ENCODE data around the gene PGLYRP2. TPM values are rescaled to one million over a fixed set of nuclear protein-coding genes. Genes with fewer than 3 reads are reported as not detected.
A peak's percentile ranks its signal among the peaks of the same experiment; 100 is the strongest.

Gene PGLYRP2
- total RNA-seq, 2 experiments from 2014 or later: not detected

DNA sequence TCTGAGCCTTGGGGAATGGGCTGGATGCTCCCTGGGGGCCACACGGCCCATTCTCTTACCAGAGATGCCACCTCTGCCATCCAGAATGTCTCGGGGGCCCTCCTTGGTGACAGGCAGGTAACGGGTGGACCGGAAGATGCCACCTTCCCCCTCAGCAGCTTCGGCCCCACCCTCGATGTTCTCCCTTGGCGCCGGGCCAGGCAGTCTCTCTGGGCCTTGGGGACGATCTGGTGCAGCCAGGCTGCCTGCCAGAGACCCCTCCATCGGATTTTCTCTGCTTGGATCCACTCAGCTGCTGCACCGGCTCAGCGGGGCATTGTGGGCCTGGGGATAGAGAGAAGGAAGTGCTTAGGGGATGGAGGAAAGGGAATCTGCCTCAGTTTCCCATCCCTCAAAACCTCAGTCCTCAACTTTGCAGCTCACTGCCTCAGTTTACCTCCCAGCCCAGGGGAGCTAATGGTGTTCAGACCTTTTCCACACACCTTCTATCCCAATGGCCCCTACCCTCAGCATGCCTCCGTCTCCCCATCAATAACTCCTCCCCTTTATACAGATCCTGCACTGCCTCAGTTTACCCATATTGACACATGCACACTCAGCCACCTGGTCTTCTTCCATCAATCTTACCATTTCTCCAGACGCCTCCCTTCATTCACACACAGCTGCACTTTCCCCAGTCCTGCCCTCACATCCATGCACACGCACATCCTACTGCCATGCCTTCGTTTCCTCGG is 31.1 kb downstream of the PGLYRP2 start:
- Histone ChIP-seq H3K27me3 (ENCODE audit: control insufficient read depth in 1 of 2, insufficient read depth in 2 of 2, low read length in 2 of 2) (no peaks in the 10 kb centered on the region), H3K4me1 (ENCODE audit: insufficient read depth, low read length) (peaks cover 19% of the 10 kb centered on the region), H3K4me3 (ENCODE audit: low read length) (no peak overlapping the region), H3K9me3 (ENCODE audit: control insufficient read depth in 1 of 2, insufficient read depth in 1 of 2, low read length in 2 of 2) (no peaks in the 10 kb centered on the region), H3K27ac (ENCODE audit: low read depth in 1 of 2, low read length in 2 of 2) (no peak overlapping the region), H3K36me3 (ENCODE audit: insufficient read depth, low read length) (peaks cover 22% of the 10 kb centered on the region)
- ChIA-PET CTCF (no interaction called here), POLR2A (interaction anchor here (0.5 to 1.8 kb wide), 5 partner anchors 15 to 29 kb away, joined by 3 to 10 read pairs (median 4); partner anchors contain the start of gene AKAP8L)
- Mint-ChIP-seq H3K36me3 (ENCODE audit: low read depth) (peaks cover 26% of the 10 kb centered on the region), H3K9me3 (no peaks in the 10 kb centered on the region), H3K4me3 (peak overlapping the region; percentile 76), H3K27ac (peak overlapping the region; percentile 57), H3K4me1 (ENCODE audit: low read depth) (peaks cover 22% of the 10 kb centered on the region), H3K27me3 (no peaks in the 10 kb centered on the region)
- intact Hi-C loops (cut with DNase I, micrococcal nuclease): loop anchor here in 1 of 2 experiments (10.0 kb wide), 1 partner anchor 737 kb away; the partner anchor contains the start of gene FAM32A
- no peak for ATAC-seq (ENCODE audit: poor library complexity)
- TF ChIP-seq, protein P1, sequence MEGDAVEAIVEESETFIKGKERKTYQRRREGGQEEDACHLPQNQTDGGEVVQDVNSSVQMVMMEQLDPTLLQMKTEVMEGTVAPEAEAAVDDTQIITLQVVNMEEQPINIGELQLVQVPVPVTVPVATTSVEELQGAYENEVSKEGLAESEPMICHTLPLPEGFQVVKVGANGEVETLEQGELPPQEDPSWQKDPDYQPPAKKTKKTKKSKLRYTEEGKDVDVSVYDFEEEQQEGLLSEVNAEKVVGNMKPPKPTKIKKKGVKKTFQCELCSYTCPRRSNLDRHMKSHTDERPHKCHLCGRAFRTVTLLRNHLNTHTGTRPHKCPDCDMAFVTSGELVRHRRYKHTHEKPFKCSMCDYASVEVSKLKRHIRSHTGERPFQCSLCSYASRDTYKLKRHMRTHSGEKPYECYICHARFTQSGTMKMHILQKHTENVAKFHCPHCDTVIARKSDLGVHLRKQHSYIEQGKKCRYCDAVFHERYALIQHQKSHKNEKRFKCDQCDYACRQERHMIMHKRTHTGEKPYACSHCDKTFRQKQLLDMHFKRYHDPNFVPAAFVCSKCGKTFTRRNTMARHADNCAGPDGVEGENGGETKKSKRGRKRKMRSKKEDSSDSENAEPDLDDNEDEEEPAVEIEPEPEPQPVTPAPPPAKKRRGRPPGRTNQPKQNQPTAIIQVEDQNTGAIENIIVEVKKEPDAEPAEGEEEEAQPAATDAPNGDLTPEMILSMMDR (IDR thresholded peaks at IDR 0.05): no peak
- DNase-seq: no peak

DNA sequence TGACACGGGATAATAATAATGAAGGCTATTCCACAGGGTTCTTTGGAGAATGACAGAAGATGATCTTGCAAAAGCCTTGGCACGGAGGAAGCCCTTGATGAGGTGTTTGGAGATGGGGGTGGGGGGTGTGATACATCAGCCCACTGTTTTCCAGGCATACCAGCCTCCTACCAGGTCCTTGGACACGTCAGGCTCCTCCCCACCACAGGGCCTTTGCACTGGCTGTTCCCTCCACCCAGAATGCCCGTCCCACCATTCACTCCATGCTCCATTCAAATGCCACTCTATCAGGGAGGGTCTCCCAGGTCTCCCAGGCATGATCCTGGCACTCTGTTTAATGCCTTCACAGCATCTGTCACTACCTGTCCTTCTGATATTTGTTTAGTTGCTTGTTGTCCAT is 32.2 kb downstream of the PGLYRP2 start:
- Mint-ChIP-seq H3K4me1 (ENCODE audit: low read depth) (peaks cover 22% of the 10 kb centered on the region), H3K4me3 (peak overlapping the region; percentile 55), H3K27me3 (no peaks in the 10 kb centered on the region), H3K27ac (peak overlapping the region; percentile 52), H3K9me3 (no peaks in the 10 kb centered on the region), H3K36me3 (ENCODE audit: low read depth) (peaks cover 25% of the 10 kb centered on the region)
- intact Hi-C loops (cut with DNase I, micrococcal nuclease): loop anchor here in 1 of 2 experiments (10.0 kb wide), 1 partner anchor 738 kb away; the partner anchor contains the start of gene FAM32A
- Histone ChIP-seq H3K27ac (ENCODE audit: low read depth in 1 of 2, low read length in 2 of 2) (no peak overlapping the region), H3K27me3 (ENCODE audit: control insufficient read depth in 1 of 2, insufficient read depth in 2 of 2, low read length in 2 of 2) (no peaks in the 10 kb centered on the region), H3K36me3 (ENCODE audit: insufficient read depth, low read length) (peaks cover 12% of the 10 kb centered on the region), H3K4me1 (ENCODE audit: insufficient read depth, low read length) (peaks cover 19% of the 10 kb centered on the region), H3K9me3 (ENCODE audit: control insufficient read depth in 1 of 2, insufficient read depth in 1 of 2, low read length in 2 of 2) (no peaks in the 10 kb centered on the region), H3K4me3 (ENCODE audit: low read length) (no peak overlapping the region)
- POLR2A ChIA-PET: interaction anchor here (0.6 to 1.8 kb wide), 2 partner anchors 28 to 1003 kb away, joined by 3 to 10 read pairs; partner anchors contain the start of gene AKAP8L
- TF ChIP-seq, protein P1 (IDR thresholded peaks at IDR 0.05): no peak
- CTCF ChIA-PET: no interaction called here
- no peak for ATAC-seq (ENCODE audit: poor library complexity)
- no peak for DNase-seq

DNA sequence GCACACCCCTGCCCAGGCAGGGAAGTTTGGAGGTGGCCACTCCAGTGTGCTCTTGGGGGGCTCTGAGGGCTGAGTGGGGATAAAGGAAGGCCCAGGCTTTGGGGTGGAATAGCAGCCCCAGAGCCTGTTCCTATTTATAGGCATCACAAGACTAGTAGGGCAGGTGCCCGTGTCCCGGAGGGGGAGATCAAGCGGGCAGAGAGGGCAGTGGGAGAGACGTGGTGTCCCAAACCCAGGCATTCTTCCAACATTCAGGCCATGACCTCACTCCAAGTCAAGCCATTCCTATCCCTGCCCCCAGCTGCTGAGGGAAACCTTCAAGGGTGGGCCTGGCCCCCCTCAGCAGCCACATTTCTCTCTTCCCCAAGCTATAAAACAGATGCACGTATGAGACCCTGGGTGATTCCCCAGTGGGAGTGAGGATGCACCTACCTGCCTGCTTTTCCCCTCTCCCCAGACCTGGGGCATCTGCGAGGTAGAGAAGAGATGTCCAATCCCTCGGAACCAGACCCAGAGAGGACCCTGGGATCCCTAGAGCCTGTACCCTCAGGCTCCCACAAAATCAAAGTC is 33.4 kb downstream of the PGLYRP2 start:
- H3K4me3 Mint-ChIP-seq: no peak overlapping the region

More for the DNA sequence above, 33.4 kb downstream of the PGLYRP2 start:
- no peaks in the 10 kb centered on the region for H3K27me3 Mint-ChIP-seq
- no peak overlapping the region for H3K27ac Mint-ChIP-seq
- Histone ChIP-seq H3K4me1 (ENCODE audit: insufficient read depth, low read length) (peaks cover 14% of the 10 kb centered on the region), H3K27me3 (ENCODE audit: control insufficient read depth in 1 of 2, insufficient read depth in 2 of 2, low read length in 2 of 2) (no peaks in the 10 kb centered on the region), H3K27ac (ENCODE audit: low read depth in 1 of 2, low read length in 2 of 2) (no peak overlapping the region), H3K4me3 (ENCODE audit: low read length) (no peak overlapping the region), H3K9me3 (ENCODE audit: control insufficient read depth in 1 of 2, insufficient read depth in 1 of 2, low read length in 2 of 2) (no peaks in the 10 kb centered on the region), H3K36me3 (ENCODE audit: insufficient read depth, low read length) (peaks cover under 1% of the 10 kb centered on the region)
- POLR2A ChIA-PET: interaction anchor here (1.0 kb wide), 1 partner anchor 13 kb away, joined by 3 read pairs; no protein-coding TSS in a partner anchor
- H3K4me1 Mint-ChIP-seq (ENCODE audit: low read depth): peaks cover 15% of the 10 kb centered on the region
- no peak for DNase-seq
- TF ChIP-seq, protein P1 (IDR thresholded peaks at IDR 0.05): no peak
- no peak for ATAC-seq (ENCODE audit: poor library complexity)
- CTCF ChIA-PET: no interaction called here
- peaks cover 14% of the 10 kb centered on the region for H3K36me3 Mint-ChIP-seq (ENCODE audit: low read depth)
- intact Hi-C loops (cut with DNase I, micrococcal nuclease): loop anchor here in 1 of 2 experiments (10.0 kb wide), 1 partner anchor 739 kb away; the partner anchor contains the start of gene FAM32A
- no peaks in the 10 kb centered on the region for H3K9me3 Mint-ChIP-seq

Data from CD4-positive, alpha-beta T cell (primary cell).